Measurements from ENCODE around the gene RAB21.

RAB21 gene

GRCh38 chr12:71754461-71755145, at the start of gene RAB21:
RAB21 (plus strand) TSS chr12:71754863; CDS start chr12:71755130, 267 bp downstream.
- DNase-seq (ENCODE audit: low read depth in 2 of 2), result peak; percentile 98 to 99

DNA sequence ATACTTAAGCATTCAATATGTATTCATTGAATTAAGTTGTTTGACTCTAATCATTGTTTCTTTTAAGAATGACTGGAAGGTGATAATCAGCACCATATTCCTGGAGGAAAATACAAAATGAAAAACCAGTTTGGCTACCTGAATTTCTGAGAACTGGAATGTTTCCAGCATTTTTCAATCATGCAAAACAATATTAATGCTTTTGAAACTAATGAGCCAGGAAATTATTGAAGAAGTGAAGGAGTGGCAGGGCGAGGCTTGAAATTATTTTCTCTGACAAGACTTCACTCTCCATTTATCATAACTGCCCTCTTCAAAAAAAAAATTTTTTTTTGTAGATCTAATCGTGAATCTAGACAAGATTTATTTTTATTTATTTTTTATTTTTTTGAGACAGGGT, 49.7 kb upstream of the RAB21 start:
- no peak for DNase-seq (ENCODE audit: low read depth in 2 of 2)

DNA sequence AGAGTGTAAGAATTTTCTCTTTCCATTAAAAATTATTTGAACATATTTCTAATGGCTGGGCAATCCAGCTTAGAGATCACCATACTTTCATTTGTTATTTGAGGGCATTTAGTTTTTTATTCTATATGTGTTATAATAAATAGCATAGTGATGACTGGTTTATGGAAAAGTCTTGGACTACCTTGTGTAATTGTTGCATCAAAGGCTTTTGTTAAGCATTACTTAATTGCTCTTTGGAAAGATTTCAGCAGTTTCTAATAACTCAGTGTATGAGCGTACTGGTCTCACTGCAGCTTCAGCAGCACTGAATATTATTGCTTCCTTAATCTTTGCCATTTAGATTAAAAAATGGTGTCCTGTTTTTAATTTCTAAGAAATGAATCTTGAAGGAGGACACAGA, 46.0 kb upstream of the RAB21 start:
- no peak for DNase-seq (ENCODE audit: low read depth in 2 of 2)

GRCh38 chr12:71710276-71711125, 44.2 kb upstream of the RAB21 start:
- no peak for DNase-seq (ENCODE audit: low read depth in 2 of 2)

DNA sequence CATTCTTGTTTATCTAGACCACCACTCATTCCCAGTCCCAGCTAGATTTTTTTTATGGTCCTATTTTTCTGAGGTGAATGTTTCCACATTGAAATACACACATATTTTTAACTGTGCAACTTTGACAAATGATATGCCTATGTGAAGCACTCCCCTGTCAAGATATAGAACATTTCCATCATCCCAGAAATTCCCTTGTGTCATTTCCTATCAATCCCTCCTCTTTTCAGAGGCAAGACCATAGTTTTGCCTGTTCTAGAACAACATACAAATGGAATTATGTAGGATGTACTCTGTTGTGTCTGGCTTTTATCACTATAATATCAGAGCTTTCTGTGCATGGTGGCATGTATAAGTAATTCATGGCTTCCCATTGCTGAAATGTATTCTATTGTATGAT, 36.1 kb upstream of the RAB21 start:
- no peak for DNase-seq (ENCODE audit: low read depth in 2 of 2)

DNA sequence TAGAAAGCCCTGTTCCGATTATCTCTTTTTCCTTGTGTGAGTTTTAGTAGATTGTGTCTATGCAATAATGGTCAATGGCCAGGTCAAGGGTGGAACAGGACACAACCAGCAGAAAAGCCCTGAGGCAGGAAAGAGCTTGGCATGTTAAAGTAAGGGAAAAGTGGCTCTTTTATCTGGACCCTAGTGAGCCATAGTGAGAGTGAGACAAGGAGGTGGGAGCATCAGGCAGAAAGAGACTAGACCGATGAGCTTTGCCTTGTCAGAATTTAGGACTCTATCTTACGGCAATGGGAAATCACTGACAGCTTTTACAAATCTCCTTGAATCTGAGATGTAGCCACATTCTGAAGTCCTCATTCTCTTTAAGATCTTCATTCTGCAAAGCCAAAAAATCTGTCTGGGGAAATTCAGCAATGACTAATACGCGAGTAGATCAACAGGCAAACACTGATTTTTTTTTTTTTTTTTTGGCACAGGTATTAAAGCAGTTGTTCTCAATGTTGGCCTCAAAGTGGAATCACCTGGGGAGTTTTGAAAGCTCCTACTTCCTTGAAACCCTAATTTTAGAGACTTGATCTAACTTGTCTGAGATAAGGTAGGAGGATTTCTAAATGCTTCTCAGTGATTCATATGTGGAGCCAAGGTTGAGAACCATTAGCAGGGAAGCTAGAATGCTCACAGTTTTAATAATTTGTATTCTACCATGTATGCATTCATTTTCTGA, 34.9 kb upstream of the RAB21 start:
- DNase-seq (ENCODE audit: low read depth in 2 of 2), result no peak

DNA sequence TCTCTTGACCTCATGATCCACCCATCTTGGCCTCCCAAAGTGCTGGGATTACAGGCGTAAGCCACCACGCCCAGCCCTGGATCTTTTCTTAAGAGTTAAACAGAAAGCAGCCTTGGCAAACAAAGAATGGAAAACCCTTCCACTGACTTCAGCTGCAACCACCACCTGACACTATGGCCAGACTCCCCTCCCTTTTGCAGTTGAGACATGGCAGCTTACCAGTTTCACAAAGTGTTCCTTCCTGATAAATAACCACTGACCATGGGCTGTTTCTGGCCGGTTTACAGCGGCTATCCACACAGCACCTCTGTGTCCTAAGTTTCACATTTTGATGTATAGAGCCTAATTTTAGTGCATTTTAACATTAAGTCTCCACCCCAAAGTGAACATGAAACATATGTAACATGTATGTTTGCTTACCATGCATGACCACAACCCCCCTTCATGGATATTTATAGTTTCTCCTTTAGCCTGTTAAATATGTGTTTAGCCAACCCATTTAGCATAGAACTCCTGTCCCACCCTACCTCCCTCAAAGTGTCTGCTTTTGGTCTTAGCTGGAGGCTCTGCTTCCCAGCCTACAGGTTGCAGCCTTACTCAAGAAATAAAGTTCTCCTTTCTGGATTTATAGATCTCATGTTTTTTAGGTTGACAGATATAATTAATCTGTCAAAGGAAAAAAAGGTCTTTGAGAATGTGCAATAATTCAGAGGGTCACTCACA, 32.7 kb upstream of the RAB21 start:
- DNase-seq (ENCODE audit: low read depth in 2 of 2), result no peak

DNA sequence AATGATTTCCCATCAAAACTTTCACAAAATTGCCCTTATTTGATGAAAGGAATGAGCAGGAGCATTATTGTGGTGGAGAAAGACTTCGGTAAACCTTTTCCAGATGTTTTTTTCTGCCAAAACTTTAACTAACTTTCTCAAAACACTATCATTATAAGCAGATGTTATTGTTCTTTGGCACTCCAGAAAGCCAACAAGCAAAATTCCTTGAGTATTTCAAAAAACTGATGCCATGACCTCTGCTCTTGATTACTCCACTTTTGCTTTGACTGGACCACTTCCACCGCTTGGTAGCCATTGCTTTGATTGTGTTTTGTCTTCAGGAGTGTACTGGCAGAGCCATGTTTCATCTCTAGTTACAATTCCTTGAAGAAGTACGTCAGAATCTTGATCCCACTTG, 29.7 kb upstream of the RAB21 start:
- no peak for DNase-seq (ENCODE audit: low read depth in 2 of 2)

- no peak for DNase-seq (ENCODE audit: low read depth in 2 of 2)
Observed at GRCh38 chr12:71726548-71726947, 28.1 kb upstream of the RAB21 start.

DNA sequence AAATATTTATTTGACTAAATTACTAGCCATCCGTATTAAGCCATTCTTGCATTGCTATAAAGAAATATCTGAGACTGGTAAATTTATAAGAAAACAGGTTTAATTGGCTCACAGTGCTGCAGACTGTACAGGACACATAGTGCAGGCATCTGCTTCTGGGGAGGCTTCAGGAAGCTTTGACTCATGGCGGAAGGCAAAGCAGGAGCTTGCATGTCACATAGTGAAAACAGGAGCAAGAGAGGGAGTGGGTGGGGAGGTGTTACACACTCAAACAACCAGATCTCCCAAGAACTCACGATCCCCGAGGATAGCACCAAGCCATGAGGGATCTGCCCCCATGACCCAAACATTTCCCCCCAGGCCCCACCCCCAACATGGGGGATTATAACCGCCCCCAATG, 26.7 kb upstream of the RAB21 start:
- DNase-seq (ENCODE audit: low read depth in 2 of 2), result no peak

- DNase-seq (ENCODE audit: low read depth in 2 of 2), result no peak
Observed at GRCh38 chr12:71730936-71731335, 23.7 kb upstream of the RAB21 start.

DNA sequence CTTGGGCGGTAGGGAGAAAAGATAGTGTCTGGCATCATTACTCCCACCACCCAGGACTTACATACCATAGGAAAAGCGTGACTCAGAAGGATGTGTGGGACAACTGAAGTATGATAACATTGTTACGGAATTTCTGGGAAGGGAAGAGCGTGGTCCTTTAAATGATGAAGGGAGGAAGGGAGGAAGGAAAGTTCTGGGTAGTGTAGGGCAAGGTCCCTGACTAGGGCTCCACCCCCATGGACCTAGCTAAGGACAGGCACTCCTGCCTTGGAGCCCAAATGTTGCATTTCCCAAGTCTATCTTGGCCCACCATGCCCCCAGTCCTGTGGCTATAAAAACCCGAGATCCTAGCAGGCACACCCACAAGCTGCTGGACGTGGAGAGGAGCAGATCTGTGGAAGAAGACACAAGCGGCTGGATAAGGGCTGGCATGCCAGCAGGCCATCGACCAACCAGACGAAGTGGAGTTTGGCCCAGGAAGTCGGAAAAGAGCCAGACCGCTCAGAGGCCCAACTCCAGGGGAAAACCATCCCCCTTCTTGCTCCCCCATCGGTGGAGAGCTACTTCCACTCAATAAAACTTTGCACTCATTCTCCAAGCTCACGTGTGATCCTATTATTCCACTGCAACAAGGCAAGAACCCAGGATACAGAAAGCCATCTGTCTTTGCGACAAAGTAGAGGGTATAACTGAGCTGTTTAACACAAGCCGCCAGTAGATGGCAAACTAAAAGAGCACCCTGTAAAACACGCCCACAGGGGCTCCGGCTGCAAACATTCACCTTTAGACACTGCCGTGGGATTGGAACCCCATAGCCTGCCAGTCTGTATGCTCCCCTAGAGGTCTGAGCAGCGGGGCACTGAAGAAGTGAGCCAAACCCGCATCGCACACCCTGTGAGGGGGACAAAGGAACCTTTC, 23.0 kb upstream of the RAB21 start:
- no peak for DNase-seq (ENCODE audit: low read depth in 2 of 2)

GRCh38 chr12:71732357-71732712, 22.3 kb upstream of the RAB21 start:
- no peak for DNase-seq (ENCODE audit: low read depth in 2 of 2)

- no peak for DNase-seq (ENCODE audit: low read depth in 2 of 2)
Observed at GRCh38 chr12:71737197-71737596, 17.5 kb upstream of the RAB21 start.

DNA sequence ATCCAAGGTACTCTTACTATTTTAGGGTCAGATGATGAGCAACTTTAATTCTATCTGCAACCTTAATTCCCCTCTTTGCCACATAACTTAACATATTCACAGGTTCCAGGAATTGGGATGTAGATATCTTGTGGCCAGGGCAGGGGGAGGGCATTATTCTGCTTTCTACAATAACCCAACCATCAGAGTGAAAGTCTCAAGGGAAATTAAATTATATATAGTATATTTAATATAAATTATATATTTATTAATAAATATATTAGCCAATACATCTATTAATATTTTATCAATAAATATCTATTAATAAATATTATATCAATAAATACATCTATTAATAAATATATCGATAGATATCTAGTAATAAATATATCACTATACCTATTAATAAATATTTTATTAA, 11.7 kb upstream of the RAB21 start:
- DNase-seq (ENCODE audit: low read depth in 2 of 2), result no peak

DNA sequence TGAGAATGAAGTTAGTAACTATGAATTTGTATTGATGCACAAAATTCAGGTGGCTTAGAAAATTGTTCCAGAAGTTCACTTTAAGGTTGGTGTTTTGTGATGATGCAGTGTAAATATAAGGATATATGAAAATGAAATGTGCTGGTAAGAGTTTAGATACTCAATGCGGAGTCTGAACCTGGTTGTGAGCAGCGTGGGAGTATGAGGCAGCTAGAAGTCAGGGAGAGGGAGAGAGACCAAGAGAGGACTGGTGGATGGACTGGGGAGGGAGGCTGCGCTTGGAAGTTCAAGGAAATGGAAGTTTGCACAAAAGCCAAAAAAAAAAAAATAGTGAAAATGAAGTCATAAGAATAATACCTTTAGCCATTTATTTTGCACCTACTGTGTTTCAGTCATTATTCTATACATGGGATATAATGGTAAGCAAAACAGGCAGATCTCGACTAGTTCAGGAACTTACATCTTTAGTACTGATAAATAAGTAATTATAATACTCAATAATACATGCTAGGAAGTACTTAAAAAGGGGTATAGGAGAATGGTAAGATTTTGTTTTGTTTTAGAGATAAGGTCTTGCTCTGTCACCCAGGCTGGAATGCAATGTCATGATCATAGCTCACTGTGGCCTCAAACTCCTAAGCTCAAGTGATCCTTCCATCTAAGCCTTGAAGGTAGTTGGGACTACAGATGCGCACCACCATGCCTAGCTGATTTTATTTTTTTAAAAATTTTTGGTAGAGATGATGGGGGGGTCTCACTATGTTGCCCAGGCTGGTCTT, 10.0 kb upstream of the RAB21 start:
- DNase-seq (ENCODE audit: low read depth in 2 of 2), result no peak

- no peak for DNase-seq (ENCODE audit: low read depth in 2 of 2)
Observed at GRCh38 chr12:71746974-71747611, 7.6 kb upstream of the RAB21 start.

DNA sequence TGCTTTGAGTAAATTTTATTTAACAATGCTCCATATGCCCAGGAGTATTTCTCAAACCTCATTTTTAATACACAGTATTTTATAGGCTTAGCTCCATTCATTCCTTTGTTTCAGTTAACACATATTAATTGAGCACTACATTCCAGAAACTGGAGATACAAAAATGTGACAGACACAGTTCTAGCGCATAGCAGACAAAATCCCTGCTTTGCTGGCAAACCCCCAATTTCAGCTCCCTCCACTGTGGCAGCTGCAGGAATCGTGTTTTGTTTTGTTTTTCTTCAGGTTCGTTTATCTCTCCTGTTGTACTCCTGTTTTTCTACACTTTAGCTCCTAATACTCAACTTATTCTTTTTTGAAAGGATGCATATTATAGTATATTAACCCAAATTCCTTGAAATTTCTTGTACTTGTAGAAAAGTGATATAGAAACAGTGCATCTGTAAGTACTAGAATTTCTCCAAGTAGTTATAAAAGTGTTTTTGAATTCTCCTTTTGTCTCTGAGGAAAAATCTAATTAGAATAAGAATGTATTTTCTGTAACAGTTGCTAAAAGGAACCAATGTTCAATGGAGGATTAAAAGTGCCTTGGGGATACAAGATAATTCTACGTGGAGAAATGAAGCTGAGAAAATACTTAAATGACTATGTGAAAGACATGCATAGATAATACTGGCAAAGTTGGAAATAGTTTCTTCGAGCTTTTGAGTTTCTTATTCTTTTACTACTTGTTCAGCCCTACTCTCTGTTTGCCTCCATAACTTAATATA, 6.4 kb upstream of the RAB21 start:
- DNase-seq (ENCODE audit: low read depth in 2 of 2), result no peak

GRCh38 chr12:71749666-71750065, 5.0 kb upstream of the RAB21 start:
- no peak for DNase-seq (ENCODE audit: low read depth in 2 of 2)

Data from stimulated activated CD8-positive, alpha-beta memory T cell treated with anti-CD3 and anti-CD28 coated beads, Interleukin-15, amount 100 ng/mL, for 48 hours (primary cell).